PFSK-1 (cell line): ENCODE data around the gene AUTS2.

ENCODE experiments used
- POLR2AphosphoS5 ChIP-seq: IDR thresholded peaks from 2 replicates; pipeline ENCODE4 v1.6.1; 2012; ENCODE audit warnings: low read depth, mild to moderate bottlenecking, control low read depth, low read length, moderate library complexity
- TAF1 ChIP-seq: IDR thresholded peaks from 2 replicates; pipeline ENCODE4 v1.6.1; 2012; ENCODE audit warnings: low read length, control low read depth, borderline replicate concordance; ENCODE audit not compliant: insufficient read depth
- TF ChIP-seq, protein P1 (sequence below), 2 experiments: IDR thresholded peaks; 2 replicates each; pipeline versions ENCODE4 v1.6.1 to v1.8.0; 2011 to 2012; ENCODE audit warnings: low read depth in 2 of 2, low read length in 2 of 2, control low read depth in 1 of 2, inconsistent platforms in 1 of 2, mild to moderate bottlenecking in 1 of 2, moderate library complexity in 1 of 2; ENCODE audit not compliant: insufficient read depth in 1 of 2

DNA sequence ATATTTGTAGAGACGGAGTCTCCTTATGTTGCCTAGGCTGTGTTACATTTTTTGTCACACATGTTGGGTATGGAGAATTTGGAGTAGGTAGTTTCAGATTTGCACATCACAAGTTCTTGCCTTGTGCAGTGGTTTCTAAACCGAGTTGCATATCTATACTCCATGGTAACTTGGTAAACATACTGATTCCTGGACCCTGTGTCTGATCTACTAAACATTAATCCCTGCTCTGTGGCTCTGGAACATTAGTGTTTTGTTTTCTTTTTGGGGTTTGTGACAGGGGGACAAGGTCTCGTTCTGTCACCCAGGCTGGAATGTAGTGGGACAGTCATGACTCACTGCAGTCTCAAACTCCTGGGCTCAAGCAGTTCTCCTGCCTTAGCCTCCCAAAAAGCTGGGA is 24.7 kb downstream of the AUTS2 start:
- TF ChIP-seq TAF1 (no peak), POLR2AphosphoS5 (no peak)
- TF ChIP-seq, protein P1, sequence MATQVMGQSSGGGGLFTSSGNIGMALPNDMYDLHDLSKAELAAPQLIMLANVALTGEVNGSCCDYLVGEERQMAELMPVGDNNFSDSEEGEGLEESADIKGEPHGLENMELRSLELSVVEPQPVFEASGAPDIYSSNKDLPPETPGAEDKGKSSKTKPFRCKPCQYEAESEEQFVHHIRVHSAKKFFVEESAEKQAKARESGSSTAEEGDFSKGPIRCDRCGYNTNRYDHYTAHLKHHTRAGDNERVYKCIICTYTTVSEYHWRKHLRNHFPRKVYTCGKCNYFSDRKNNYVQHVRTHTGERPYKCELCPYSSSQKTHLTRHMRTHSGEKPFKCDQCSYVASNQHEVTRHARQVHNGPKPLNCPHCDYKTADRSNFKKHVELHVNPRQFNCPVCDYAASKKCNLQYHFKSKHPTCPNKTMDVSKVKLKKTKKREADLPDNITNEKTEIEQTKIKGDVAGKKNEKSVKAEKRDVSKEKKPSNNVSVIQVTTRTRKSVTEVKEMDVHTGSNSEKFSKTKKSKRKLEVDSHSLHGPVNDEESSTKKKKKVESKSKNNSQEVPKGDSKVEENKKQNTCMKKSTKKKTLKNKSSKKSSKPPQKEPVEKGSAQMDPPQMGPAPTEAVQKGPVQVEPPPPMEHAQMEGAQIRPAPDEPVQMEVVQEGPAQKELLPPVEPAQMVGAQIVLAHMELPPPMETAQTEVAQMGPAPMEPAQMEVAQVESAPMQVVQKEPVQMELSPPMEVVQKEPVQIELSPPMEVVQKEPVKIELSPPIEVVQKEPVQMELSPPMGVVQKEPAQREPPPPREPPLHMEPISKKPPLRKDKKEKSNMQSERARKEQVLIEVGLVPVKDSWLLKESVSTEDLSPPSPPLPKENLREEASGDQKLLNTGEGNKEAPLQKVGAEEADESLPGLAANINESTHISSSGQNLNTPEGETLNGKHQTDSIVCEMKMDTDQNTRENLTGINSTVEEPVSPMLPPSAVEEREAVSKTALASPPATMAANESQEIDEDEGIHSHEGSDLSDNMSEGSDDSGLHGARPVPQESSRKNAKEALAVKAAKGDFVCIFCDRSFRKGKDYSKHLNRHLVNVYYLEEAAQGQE (IDR thresholded peaks at IDR 0.05; ENCODE audit: insufficient read depth in 1 of 2, low read depth in 2 of 2, low read length in 2 of 2) = no peak
